ENCODE measurements around the gene ZSCAN12.
A peak's percentile ranks its signal among the peaks of the same experiment; 100 is the strongest.
"Not testable (repeated sequence)": the region's sequence is repeated elsewhere in the genome, so short reads cannot be mapped to it uniquely, and the experiment has no call there.

ZSCAN12 gene

GRCh38 chr6:28399350-28400121, at the start of gene ZSCAN12:
Gene ZSCAN12, minus strand, starts transcription at chr6:28399747. Its CDS starts 1,342 bp downstream, at chr6:28398405.
- DNase-seq, result peak; percentile 87

DNA sequence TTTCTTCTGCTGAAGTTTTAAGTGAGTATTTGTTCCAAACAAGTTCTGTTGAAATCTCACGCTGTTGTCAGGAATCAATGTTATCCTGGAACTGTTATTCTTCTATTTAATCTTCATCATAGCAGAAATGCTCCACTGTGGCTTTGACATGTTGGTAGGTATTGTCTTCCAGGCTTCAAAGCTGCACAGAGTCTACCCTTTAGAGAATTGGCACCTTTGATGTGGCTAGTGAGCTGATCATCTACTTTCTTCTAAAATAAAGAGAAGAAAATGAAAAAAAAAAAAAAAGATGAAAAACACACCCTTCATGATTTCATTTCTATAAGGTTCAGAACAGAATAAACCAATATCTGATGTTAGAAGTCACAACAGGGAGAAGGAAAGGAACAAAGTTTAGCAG, 49.5 kb upstream of the ZSCAN12 start:
- no peak for DNase-seq

- not testable (repeated sequence) for DNase-seq
These were observed 48.0 kb upstream of the ZSCAN12 start for GRCh38 chr6:28447512-28447906.

DNA sequence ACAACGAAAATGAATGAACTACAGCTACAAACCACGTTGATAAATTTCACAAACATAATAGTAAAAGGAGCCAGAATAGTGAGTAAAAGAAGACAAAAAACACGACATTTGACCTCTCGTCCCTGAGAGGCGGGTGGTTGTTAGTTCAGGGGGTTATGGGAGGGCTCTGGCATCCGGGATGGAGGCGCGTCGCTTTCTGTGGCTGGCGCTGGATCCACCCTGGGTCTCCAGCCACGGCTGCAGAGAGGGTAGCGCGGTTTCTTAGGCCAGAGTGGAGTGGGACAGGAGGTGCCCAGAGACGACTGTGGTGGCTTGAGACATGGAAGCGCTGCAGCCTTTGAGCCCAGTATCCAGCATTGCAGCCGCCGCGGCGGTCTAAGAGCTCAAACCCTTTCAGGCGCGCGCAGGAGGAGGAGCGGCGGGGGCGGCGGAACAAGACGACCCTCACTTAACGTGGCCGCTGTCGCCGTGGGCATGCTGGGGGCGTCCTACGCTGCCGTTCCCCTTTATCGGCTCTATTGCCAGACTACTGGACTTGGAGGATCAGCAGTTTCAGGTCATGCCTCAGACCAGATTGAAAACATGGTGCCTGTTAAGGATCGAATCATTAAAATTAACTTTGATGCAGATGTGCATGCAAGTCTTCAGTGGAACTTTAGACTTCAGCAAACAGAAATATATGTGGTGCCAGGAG, 47.4 kb upstream of the ZSCAN12 start:
- DNase-seq, result peak; percentile 9

- DNase-seq, result not testable (repeated sequence)
These were observed 45.2 kb upstream of the ZSCAN12 start for GRCh38 chr6:28444759-28445158.

- DNase-seq, result peak; percentile 89
These were observed 43.7 kb upstream of the ZSCAN12 start, which contains the start of gene ZSCAN23 for GRCh38 chr6:28443112-28443773. Gene ZSCAN23, minus strand, starts transcription at chr6:28443491. Its CDS starts 7,225 bp downstream, at chr6:28436266.

DNA sequence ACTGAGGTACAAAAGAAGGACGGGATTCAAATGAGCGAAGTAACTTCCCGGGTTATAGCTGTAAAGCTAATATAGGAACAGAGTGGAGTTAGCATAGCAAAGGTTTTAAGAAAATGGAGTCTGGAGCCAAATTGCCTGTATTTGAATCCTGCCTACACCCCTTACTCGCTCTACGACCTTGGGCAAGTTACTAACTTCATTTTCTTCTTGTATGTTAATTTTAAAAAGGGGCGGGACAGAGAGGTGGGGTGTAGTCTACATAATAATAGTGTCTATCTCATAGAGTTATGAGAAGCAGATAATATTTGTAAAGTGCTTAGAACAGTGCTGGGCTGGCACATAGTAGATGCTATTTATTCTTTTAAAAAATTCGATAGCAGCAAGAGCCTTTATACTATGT, 43.0 kb upstream of the ZSCAN12 start:
- DNase-seq, result no peak

- no peak for DNase-seq
These were observed 36.9 kb upstream of the ZSCAN12 start for GRCh38 chr6:28436404-28436803.

DNA sequence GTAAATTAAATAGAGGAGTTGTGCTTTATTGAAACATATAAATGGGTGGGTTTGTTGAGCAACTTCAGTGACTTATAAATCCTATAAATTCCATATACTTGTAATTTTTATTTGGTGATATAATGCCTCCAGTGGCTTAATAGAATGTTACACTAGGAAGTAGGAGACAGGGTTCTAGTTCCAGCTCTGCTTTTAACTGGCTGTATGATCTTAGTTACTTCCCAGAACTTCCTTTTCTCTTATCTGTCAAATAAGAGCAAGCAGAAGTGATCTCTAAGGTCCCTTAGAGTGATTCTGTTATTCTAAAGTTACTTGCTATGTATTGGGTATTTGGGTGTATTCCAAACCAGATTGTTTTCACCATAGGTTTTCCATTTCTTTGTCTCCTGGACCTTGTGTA, 33.6 kb upstream of the ZSCAN12 start:
- no peak for DNase-seq

GRCh38 chr6:28429781-28430180, 30.2 kb upstream of the ZSCAN12 start:
- DNase-seq, result no peak

- peak; percentile 68 for DNase-seq
These were observed 26.5 kb upstream of the ZSCAN12 start for GRCh38 chr6:28425944-28426541.

DNA sequence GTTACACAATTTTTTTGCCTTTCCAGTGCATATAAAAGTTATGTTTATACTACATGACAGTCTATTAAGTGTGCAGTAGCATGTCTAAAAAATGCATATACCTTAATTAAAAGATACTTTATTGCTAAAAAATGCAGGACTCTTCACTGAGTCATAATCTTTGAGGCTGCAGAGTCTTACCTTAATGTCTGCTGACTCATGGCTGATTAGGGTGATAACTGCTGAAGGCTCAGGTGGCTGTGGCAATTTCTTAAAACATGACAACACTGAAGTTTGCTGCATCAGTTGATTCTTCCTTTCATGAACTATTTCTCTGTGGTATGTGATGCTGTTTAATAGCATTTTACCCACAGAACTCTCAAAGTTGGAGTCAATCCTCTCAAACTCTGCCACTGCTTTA, 24.6 kb upstream of the ZSCAN12 start:
- DNase-seq, result peak; percentile 26

DNA sequence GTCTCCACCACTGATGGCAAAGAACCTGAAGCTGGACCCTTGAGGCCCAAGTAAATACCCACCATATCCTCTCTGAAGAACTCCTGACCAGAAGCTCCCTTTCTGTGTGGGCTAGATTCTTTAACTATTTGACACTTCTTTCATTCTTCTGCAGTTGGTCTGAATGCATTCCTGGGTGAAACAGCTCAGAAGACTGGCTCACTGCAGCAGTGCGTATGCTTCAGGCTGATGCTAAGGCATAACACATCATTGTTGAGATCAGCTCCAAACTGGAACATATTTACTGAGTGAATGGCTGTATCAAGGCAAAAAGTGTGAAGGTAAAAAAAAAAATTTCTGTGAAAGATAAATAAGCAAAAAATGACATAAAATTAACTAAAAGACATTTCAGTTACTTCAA, 24.0 kb upstream of the ZSCAN12 start:
- no peak for DNase-seq

- DNase-seq, result no peak
These were observed 14.1 kb upstream of the ZSCAN12 start for GRCh38 chr6:28413681-28414080.

DNA sequence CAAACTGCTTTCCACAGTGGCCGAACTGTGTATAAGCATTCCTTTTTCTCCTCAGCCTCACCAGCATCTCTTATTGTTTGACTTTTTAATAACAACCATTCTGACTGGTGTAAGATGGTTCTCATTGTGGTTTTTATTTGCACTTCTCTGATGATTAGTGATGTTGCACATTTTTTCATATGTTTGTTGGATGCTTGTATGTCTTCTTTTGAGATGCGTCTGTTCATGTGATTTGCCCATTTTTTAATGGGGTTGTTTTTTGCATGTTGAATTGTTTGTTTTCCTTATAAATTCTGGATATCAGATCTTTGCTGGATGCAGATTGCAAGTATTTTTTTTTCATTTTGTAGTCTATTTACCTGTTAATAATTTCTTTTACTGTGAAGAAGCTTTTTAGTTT, 11.2 kb upstream of the ZSCAN12 start:
- DNase-seq, result no peak

DNA sequence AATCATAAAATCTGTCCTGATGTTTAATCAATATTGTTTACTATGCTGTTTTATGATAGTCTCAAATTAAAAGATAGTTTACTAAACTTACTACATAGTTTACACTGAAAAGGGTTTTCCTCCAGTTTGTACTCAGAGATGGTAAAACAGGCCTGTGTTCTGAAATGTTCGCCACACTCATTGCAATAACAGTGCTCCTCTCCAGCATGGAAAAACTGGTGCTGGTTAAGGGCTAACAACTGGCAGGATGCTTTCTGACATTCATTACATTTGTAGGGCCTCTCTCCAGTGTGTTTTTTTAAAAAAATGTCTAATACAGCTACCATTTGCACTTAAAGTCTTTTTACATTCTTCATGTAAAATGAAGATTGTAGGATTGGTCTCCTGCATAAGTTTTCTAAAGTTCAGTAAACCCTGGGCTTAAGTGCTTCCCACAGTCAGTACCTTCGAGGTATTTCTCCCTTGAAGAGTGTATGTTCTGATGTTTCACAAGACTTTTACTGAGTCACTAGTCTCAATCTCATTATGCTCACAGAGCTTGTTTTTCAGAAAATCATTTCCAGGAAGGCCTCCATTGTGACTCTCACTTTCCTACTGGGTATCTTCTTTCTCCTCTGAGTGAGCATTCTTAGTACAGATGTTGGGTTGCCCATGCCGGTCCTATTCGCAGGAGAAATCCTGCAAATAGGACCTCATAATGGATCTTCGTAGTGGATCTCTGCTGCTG, 8.7 kb upstream of the ZSCAN12 start:
- DNase-seq, result peak; percentile 59

- no peak for DNase-seq
These were observed 7.9 kb upstream of the ZSCAN12 start for GRCh38 chr6:28407401-28407800.

DNA sequence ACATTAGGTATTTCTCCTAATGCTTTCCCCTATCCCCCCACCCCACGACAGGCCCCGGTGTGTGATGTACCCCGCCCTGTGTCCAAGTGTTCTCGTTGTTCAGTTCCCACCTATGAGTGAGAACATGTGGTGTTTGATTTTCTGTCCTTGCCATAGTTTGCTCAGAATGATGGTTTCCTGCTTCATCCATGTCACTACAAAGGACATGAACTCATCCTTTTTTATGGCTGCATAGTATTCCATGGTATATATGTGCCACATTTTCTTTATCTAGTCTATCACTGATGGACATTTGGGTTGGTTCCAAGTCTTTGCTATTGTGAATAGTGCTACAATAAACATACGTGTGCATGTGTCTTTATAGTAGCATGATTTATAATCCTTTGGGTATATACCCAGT, 4.4 kb upstream of the ZSCAN12 start:
- DNase-seq, result not testable (repeated sequence)

DNA sequence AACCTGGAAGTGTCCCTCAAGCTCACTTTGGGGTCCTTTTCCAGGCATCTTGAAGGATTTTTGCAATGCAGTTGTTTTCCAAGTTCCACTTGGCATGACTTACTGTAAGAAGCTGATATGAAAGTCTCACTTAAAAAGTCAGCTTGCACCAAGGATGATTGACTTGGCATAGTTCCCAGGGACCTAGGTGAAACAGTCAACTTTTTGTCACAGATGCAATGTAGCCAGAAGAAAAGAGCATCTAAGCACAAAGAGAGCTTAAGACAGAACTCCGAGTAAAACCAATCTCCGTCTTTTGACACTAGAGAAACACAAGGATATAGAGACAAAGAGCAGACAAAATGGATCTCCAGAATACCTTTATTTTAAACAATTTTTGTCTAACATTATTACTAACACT, 2.6 kb upstream of the ZSCAN12 start:
- DNase-seq, result no peak

DNA sequence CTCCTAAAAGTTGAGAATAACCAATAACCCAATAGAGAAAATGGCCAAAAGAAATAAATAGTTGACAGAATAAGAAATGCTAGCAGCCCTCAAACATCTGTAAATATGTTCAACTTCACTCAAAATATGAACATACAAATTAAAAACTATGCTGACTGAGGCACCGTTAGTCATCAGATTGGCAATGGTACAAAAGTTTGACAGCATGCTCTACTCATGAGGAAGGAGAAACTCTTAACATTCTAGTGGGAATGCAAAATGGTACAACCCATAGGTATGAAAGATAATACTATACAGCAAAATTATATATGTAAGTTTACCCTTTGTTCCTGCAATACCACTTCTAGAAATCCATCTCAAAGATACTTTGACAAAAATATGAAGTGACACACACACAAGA, 1.6 kb upstream of the ZSCAN12 start:
- no peak for DNase-seq

- DNase-seq, result no peak
These were observed 540 bp upstream of the ZSCAN12 start for GRCh38 chr6:28400122-28400451.

DNA sequence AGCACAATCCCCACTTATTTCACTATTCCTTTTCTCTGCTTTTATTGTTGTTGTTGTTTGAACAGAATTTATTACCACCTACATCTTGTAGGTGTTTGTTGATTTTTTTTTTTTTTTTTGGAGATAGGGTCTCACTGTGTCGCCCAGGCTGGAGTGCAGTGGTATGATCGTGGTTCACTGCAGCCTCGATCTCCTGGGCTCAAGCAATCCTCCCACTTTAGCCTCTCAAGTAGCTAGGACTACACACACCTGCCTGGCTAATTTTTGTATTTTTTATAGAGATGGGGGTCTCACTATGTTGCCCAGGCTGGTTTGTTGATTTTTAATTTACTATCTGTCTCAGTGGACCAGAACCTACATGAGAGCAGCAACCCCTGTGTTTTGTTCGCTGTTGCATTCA, 3.6 kb downstream of the ZSCAN12 start:
- no peak for DNase-seq

Measured in activated CD4-positive, alpha-beta T cell treated with anti-CD3 and anti-CD28 coated beads, Interleukin-10, Interleukin-2, amounts not matched to agents 100 ng/mL and 50 ng/mL, durations not matched to agents 16 hours and 8 hours (primary cell).